ENCODE measurements around the gene SYPL1. TPM values are rescaled to one million over a fixed set of nuclear protein-coding genes. Genes with fewer than 3 reads are reported as not detected.

SYPL1 gene
- total and polyA plus RNA-seq, 4 donors = 40.4 to 53.6 (median 45.0) TPM

GRCh38 chr7:106099539-106099938, 12.6 kb downstream of the SYPL1 start:
- Histone ChIP-seq H3K4me3 (ENCODE audit: low read depth, low read length) (no peak overlapping the region), H3K9me3 (ENCODE audit: control insufficient read depth, insufficient read depth, low read length) (no peaks in the 10 kb centered on the region), H3K36me3 (ENCODE audit: control insufficient read depth, insufficient read depth, low read length) (peaks cover 4% of the 10 kb centered on the region), H3K4me1 (ENCODE audit: control insufficient read depth, insufficient read depth, low read length) (no peaks in the 10 kb centered on the region), H3K27me3 (ENCODE audit: control insufficient read depth, insufficient read depth, low read length) (no peaks in the 10 kb centered on the region), H3K27ac (ENCODE audit: low read depth, low read length) (no peak overlapping the region)
- no CpG with 5 or more reads among the region's 3 CpGs for WGBS (ENCODE audit: insufficient coverage)
- no peak for DNase-seq (ENCODE audit: low read depth in 4 of 6, low spot score in 6 of 6)

- no peak for DNase-seq (ENCODE audit: low read depth in 4 of 6, low spot score in 6 of 6)
- Histone ChIP-seq H3K27ac (ENCODE audit: low read depth, low read length) (no peak overlapping the region), H3K9me3 (ENCODE audit: control insufficient read depth, insufficient read depth, low read length) (no peaks in the 10 kb centered on the region), H3K27me3 (ENCODE audit: control insufficient read depth, insufficient read depth, low read length) (no peaks in the 10 kb centered on the region), H3K4me3 (ENCODE audit: low read depth, low read length) (no peak overlapping the region), H3K36me3 (ENCODE audit: control insufficient read depth, insufficient read depth, low read length) (peaks cover 4% of the 10 kb centered on the region), H3K4me1 (ENCODE audit: control insufficient read depth, insufficient read depth, low read length) (no peaks in the 10 kb centered on the region)
These were observed 13.2 kb downstream of the SYPL1 start for GRCh38 chr7:106098889-106099288.

GRCh38 chr7:106095634-106096033, 16.5 kb downstream of the SYPL1 start:
- Histone ChIP-seq H3K27me3 (ENCODE audit: control insufficient read depth, insufficient read depth, low read length) (no peaks in the 10 kb centered on the region), H3K9me3 (ENCODE audit: control insufficient read depth, insufficient read depth, low read length) (no peaks in the 10 kb centered on the region), H3K27ac (ENCODE audit: low read depth, low read length) (no peak overlapping the region), H3K4me1 (ENCODE audit: control insufficient read depth, insufficient read depth, low read length) (no peaks in the 10 kb centered on the region), H3K4me3 (ENCODE audit: low read depth, low read length) (no peak overlapping the region), H3K36me3 (ENCODE audit: control insufficient read depth, insufficient read depth, low read length) (peaks cover 7% of the 10 kb centered on the region)
- WGBS (ENCODE audit: insufficient coverage) = no CpG with 5 or more reads among the region's 1 CpG
- DNase-seq (ENCODE audit: low read depth in 4 of 6, low spot score in 6 of 6) = no peak

DNA sequence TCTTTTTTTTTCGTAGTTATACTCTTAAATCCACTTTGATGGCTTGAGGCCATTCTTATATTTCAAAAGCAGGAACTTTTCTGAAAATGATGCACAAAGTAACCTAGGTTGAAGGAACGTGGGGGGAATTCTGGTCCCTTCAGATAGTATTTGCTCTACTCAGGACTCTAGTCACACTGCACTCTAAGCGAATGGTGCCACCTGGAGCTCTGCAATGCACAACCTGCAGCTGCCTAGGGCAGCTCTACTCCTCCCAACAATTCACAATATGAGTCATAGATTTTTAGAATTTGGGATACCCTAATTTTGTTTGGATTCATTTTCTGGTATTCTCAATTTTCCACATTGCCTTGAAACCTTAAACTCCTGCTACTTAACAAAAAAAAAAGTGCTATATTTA, 17.3 kb downstream of the SYPL1 start:
- WGBS (ENCODE audit: insufficient coverage) = 100% methylated on average over 1 of the region's 3 CpGs
- H3K27me3 ChIP-seq (ENCODE audit: control insufficient read depth, insufficient read depth, low read length) = no peaks in the 10 kb centered on the region
- no peaks in the 10 kb centered on the region for H3K9me3 ChIP-seq (ENCODE audit: control insufficient read depth, insufficient read depth, low read length)

DNA sequence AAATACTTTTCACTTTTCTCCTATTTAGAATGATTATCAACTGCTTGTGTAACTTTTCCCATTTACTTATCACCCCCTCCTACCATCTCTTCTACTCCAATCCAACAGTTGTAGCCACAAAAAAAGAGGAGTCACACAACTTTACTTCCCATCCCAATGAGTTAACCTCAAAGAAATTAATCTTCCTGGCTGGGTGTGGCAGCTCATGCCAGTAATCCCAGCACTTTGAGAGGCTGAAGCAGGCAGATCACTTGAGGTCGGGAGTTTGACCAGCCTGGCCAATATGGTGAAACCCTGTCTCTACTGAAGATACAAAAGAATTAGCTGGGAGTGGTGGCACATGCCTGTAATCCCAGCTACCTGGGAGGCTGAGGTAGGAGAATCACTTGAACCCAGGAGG, 19.9 kb downstream of the SYPL1 start:
- H3K27ac ChIP-seq (ENCODE audit: low read depth, low read length) = no peak overlapping the region
- H3K4me3 ChIP-seq (ENCODE audit: low read depth, low read length) = no peak overlapping the region
- peaks cover 7% of the 10 kb centered on the region for H3K36me3 ChIP-seq (ENCODE audit: control insufficient read depth, insufficient read depth, low read length)
- no peaks in the 10 kb centered on the region for H3K27me3 ChIP-seq (ENCODE audit: control insufficient read depth, insufficient read depth, low read length)
- no peak for DNase-seq (ENCODE audit: low read depth in 4 of 6, low spot score in 6 of 6)
- no peaks in the 10 kb centered on the region for H3K9me3 ChIP-seq (ENCODE audit: control insufficient read depth, insufficient read depth, low read length)
- WGBS (ENCODE audit: insufficient coverage) = 86% methylated on average over 1 of the region's 1 CpG
- H3K4me1 ChIP-seq (ENCODE audit: control insufficient read depth, insufficient read depth, low read length) = no peaks in the 10 kb centered on the region

More for the DNA sequence above, 17.3 kb downstream of the SYPL1 start:
- Histone ChIP-seq H3K4me3 (ENCODE audit: low read depth, low read length) (no peak overlapping the region), H3K27ac (ENCODE audit: low read depth, low read length) (no peak overlapping the region), H3K36me3 (ENCODE audit: control insufficient read depth, insufficient read depth, low read length) (peaks cover 7% of the 10 kb centered on the region), H3K4me1 (ENCODE audit: control insufficient read depth, insufficient read depth, low read length) (no peaks in the 10 kb centered on the region)
- DNase-seq (ENCODE audit: low read depth in 4 of 6, low spot score in 6 of 6) = no peak

DNA sequence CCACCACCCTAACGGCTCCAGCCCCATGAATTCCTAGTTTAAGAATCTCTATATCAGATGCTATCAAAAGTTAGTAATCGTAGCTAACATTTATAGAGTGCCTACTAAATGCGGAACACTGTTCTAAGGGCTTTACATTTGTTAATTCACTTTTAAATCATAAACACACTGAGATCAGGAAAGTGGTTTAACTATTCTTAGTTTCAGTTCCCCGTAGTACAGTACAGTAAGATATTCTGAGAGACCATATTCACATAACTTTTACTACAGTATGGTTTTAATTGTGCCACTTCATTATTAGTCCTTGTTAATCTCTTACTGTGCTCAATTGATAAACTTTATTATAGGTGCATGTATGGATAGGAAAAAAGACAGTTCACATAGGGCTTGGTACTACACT, 22.5 kb downstream of the SYPL1 start:
- H3K27me3 ChIP-seq (ENCODE audit: control insufficient read depth, insufficient read depth, low read length) = no peaks in the 10 kb centered on the region
- peaks cover 4% of the 10 kb centered on the region for H3K36me3 ChIP-seq (ENCODE audit: control insufficient read depth, insufficient read depth, low read length)
- H3K4me1 ChIP-seq (ENCODE audit: control insufficient read depth, insufficient read depth, low read length) = no peaks in the 10 kb centered on the region
- DNase-seq (ENCODE audit: low read depth in 4 of 6, low spot score in 6 of 6) = no peak
- 60% methylated on average over 1 of the region's 4 CpGs for WGBS (ENCODE audit: insufficient coverage)
- H3K9me3 ChIP-seq (ENCODE audit: control insufficient read depth, insufficient read depth, low read length) = no peaks in the 10 kb centered on the region
- no peak overlapping the region for H3K27ac ChIP-seq (ENCODE audit: low read depth, low read length)
- H3K4me3 ChIP-seq (ENCODE audit: low read depth, low read length) = no peak overlapping the region

DNA sequence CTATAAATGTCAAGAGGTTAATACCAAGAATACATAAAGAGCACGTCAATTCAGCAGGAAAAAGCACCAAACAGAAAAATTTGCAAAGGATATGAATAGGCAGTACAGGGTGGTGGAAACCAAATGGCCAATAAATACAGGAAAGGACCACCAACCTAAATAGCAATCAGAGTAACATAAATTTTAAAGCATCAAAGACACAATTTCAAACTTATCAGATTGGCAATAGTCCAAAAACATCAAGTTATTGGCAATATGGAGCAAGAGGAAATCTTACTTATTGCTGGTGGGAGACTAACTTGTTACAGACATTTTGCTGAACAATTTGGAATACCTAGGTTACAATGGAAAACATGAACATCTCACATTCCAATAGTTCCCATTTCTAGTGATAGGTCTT, 24.1 kb downstream of the SYPL1 start:
- no peaks in the 10 kb centered on the region for H3K9me3 ChIP-seq (ENCODE audit: control insufficient read depth, insufficient read depth, low read length)
- H3K27me3 ChIP-seq (ENCODE audit: control insufficient read depth, insufficient read depth, low read length) = no peaks in the 10 kb centered on the region
- WGBS (ENCODE audit: insufficient coverage) = no CpG with 5 or more reads among the region's 1 CpG
- H3K36me3 ChIP-seq (ENCODE audit: control insufficient read depth, insufficient read depth, low read length) = peaks cover 4% of the 10 kb centered on the region
- no peak overlapping the region for H3K4me3 ChIP-seq (ENCODE audit: low read depth, low read length)
- no peaks in the 10 kb centered on the region for H3K4me1 ChIP-seq (ENCODE audit: control insufficient read depth, insufficient read depth, low read length)
- no peak overlapping the region for H3K27ac ChIP-seq (ENCODE audit: low read depth, low read length)
- no peak for DNase-seq (ENCODE audit: low read depth in 4 of 6, low spot score in 6 of 6)

- Histone ChIP-seq H3K4me1 (ENCODE audit: control insufficient read depth, insufficient read depth, low read length) (no peaks in the 10 kb centered on the region), H3K27ac (ENCODE audit: low read depth, low read length) (no peak overlapping the region), H3K9me3 (ENCODE audit: control insufficient read depth, insufficient read depth, low read length) (no peaks in the 10 kb centered on the region), H3K4me3 (ENCODE audit: low read depth, low read length) (no peak overlapping the region), H3K36me3 (ENCODE audit: control insufficient read depth, insufficient read depth, low read length) (no peaks in the 10 kb centered on the region), H3K27me3 (ENCODE audit: control insufficient read depth, insufficient read depth, low read length) (no peaks in the 10 kb centered on the region)
- no peak for DNase-seq (ENCODE audit: low read depth in 4 of 6, low spot score in 6 of 6)
- 94% methylated on average over 2 of the region's 4 CpGs for WGBS (ENCODE audit: insufficient coverage)
These were observed 26.1 kb downstream of the SYPL1 start for GRCh38 chr7:106086062-106086461.

- H3K36me3 ChIP-seq (ENCODE audit: control insufficient read depth, insufficient read depth, low read length) = no peaks in the 10 kb centered on the region
- no peaks in the 10 kb centered on the region for H3K4me1 ChIP-seq (ENCODE audit: control insufficient read depth, insufficient read depth, low read length)
- H3K27me3 ChIP-seq (ENCODE audit: control insufficient read depth, insufficient read depth, low read length) = no peaks in the 10 kb centered on the region
- DNase-seq (ENCODE audit: low read depth in 4 of 6, low spot score in 6 of 6) = no peak
- no peak overlapping the region for H3K27ac ChIP-seq (ENCODE audit: low read depth, low read length)
- H3K9me3 ChIP-seq (ENCODE audit: control insufficient read depth, insufficient read depth, low read length) = no peaks in the 10 kb centered on the region
- H3K4me3 ChIP-seq (ENCODE audit: low read depth, low read length) = no peak overlapping the region
These were observed 27.1 kb downstream of the SYPL1 start for GRCh38 chr7:106085015-106085414.

GRCh38 chr7:106083717-106084116, 28.4 kb downstream of the SYPL1 start:
- H3K4me3 ChIP-seq (ENCODE audit: low read depth, low read length) = no peak overlapping the region
- H3K27ac ChIP-seq (ENCODE audit: low read depth, low read length) = no peak overlapping the region
- no peaks in the 10 kb centered on the region for H3K27me3 ChIP-seq (ENCODE audit: control insufficient read depth, insufficient read depth, low read length)
- WGBS (ENCODE audit: insufficient coverage) = no CpG with 5 or more reads among the region's 3 CpGs
- H3K36me3 ChIP-seq (ENCODE audit: control insufficient read depth, insufficient read depth, low read length) = no peaks in the 10 kb centered on the region
- no peaks in the 10 kb centered on the region for H3K9me3 ChIP-seq (ENCODE audit: control insufficient read depth, insufficient read depth, low read length)
- no peak for DNase-seq (ENCODE audit: low read depth in 4 of 6, low spot score in 6 of 6)
- no peaks in the 10 kb centered on the region for H3K4me1 ChIP-seq (ENCODE audit: control insufficient read depth, insufficient read depth, low read length)
